Measurements from ENCODE around the gene RPP25L.

GRCh38 chr9:34568774-34569173 is 43.1 kb downstream of the RPP25L start:
- no peak for TF ChIP-seq CTCF (IDR thresholded peaks at IDR 0.05; ENCODE audit: insufficient read depth, low read length)
- TF ChIP-seq SPI1 (IDR thresholded peaks at IDR 0.05; ENCODE audit: borderline replicate concordance, low read depth), result no peak
- TF ChIP-seq POLR2AphosphoS5 (IDR thresholded peaks at IDR 0.05; ENCODE audit: low read depth), result no peak
- no peak for TF ChIP-seq REST (IDR thresholded peaks at IDR 0.05; ENCODE audit: insufficient replicate concordance, low read depth)
